GM21576 (cell line): ENCODE results near the gene NAPG.
"Not testable (repeated sequence)": the region's sequence is repeated elsewhere in the genome, so short reads cannot be mapped to it uniquely, and the experiment has no call there.

Experiments used
- ATAC-seq: cut with Tn5 transposase; IDR thresholded peaks from one replicate; pipeline ENCODE4 v1.9.1; 2021; ENCODE audit warnings: mild to moderate bottlenecking, moderate library complexity; ENCODE audit not compliant: unreplicated experiment

The NAPG gene

DNA sequence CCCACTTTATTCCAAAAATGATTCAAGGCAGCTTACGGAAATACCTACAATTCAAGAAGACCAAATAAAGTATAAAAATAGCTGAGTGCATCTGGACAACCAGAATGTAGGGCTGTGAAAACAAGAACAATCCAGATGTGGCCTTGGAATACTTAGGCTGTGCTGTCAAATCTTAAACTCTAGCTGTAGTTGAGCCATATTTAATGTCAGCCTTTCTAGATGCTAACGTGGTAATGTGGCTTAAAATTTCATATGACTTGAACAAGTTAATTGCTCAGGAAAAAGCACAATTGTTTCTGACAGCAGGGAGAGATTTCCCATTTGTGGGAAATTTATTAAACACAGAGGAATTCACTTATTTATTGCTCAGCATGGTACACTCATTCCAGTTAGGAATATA, 14.6 kb upstream of the NAPG start:
- ATAC-seq: no peak

DNA sequence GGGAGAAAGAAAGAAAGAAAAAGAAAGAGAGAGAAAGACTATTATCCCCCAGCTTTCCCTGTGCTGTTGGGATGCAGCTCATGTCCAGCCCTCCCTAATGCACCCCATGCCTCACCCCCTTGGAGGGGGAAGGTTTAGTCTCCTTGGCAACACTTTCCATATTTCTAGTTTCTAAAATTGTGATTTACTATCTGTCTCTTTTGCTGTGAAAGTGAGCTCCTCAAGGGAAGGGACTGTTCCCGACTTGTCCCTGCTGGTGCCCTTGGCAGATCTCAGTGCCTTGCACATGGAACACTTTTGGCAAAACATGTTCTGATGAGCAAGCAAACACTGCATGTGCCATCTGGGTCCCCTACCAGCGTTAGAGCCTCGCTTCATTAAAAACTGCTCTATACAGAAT, 11.7 kb upstream of the NAPG start:
- ATAC-seq: no peak

- no peak for ATAC-seq
These were observed 11.2 kb upstream of the NAPG start for GRCh38 chr18:10514601-10515000.

GRCh38 chr18:10515456-10515855, 10.4 kb upstream of the NAPG start:
- no peak for ATAC-seq

GRCh38 chr18:10516078-10516477, 9.7 kb upstream of the NAPG start:
- no peak for ATAC-seq

- no peak for ATAC-seq
These were observed 7.1 kb upstream of the NAPG start for GRCh38 chr18:10518595-10519255.

DNA sequence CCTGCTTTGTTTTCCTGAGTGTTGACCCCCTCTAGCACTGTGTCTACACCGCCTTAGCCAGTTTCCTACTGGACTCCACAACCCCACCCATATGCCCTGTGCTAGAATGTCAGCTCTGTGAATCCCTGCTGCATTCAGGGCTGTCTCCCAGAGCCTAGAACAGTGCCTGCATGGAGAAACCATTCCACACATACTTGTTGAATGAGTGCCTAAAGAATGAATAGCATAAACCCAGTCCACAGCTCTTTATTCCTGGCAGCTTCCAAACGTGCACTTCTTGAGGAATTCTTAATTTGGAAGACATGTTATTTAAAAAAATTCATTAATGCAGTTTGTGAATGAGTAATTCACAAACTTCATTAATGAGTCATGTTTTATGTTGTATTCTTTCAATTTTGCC, 6.5 kb upstream of the NAPG start:
- ATAC-seq: no peak

GRCh38 chr18:10519999-10520935, 5.6 kb upstream of the NAPG start:
- peak; percentile 73 for ATAC-seq

- ATAC-seq: no peak
These were observed 4.3 kb upstream of the NAPG start for GRCh38 chr18:10521566-10521965.

GRCh38 chr18:10522574-10522973, 3.3 kb upstream of the NAPG start:
- ATAC-seq: no peak

DNA sequence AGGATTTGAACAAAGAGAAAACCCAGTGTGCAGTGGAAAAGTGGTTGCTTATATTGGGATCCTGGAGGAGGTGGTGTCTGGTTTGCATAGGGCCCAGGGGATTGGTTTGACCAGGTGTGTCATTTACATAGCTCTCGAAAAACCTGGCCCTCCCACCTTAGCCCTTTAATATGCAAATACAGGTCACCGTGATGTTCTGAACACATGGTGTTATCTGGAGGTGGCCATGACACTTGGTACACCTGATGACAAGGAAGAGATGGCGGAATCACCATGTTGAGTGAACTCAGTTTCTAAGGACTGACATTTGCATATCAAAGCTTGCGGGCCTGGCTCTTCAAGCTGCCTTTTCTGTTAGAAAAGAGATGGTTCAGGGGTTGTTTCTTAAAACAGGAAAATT, 2.3 kb upstream of the NAPG start:
- no peak for ATAC-seq

DNA sequence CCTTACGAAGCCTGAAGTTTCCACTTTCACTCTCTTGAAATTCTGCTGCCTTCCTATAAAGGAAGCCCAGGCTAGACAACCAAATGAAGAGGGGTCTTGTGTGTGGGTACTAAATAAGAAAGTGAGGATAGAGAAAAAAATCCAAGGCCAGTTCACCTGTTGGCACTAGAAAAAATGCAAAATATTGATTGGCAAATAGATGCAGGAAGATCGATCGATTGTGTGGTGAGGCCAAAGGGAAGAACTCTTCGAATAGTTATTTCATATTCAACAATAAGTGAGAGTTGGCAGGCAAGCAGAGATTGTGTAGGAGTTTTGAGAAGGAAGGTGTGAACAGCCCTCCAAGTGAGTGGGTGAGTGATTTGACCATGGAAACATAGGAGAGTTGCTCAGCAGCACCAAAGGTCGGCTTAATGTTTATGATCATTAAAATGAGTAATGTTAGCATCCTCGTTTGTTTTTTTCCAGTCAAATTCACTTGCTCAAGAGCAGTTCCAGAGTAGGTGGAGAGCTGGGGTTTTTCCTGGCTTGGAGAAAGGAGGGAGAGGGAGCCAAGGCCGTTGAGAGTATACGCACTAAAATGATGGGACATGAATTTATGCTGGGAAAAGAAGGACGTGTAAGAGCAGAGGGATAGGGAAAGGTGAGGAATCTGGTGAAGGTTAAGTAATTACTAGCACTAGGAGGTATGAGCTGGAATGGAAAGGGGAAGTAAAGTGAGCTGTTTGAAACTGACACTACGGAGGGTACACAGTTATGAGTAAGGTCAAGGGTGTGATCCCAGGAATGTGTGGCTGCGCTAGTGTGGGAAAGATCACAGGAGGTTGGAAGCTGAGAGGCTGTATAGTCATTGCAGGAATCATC, 1.1 kb upstream of the NAPG start:
- no peak for ATAC-seq

DNA sequence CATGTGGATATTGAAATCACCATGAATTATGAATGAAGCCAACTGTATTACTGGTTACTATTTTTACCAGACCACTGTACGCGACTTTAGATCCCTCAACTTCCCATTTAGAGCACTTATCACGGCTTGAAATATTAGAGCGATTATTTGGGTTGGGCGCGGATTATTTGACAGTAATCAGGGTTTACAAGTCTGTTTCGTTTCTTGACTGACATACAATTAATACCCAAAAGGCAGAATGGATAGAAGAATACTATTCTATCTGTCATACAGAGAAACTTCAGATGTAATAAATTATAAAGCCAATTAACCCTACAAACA, 496 bp upstream of the NAPG start:
- ATAC-seq: no peak

- ATAC-seq: peak; percentile 5
These were observed 728 bp downstream of the NAPG start for GRCh38 chr18:10526561-10526949.

- ATAC-seq: no peak
These were observed 2.6 kb downstream of the NAPG start for GRCh38 chr18:10528439-10528838.

DNA sequence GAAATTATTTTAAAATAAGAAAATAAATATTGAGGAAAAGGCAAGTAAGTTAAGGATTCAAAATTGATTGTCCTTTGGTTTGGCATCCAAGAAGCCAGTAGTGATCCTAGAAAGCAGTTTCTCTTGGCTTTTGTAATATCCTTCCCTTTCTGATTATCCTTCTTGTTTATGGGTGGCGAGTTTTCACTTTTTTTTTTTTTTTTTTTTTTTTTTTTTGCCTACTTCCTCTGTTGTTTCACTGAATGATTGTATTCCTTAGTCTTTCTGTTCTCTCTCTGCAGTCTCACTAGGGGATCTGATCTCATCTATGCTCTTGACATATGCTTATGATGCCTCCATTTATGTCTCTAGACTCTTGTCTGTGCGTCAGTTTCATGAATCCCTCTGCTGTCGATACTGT, 4.2 kb downstream of the NAPG start:
- no peak for ATAC-seq

DNA sequence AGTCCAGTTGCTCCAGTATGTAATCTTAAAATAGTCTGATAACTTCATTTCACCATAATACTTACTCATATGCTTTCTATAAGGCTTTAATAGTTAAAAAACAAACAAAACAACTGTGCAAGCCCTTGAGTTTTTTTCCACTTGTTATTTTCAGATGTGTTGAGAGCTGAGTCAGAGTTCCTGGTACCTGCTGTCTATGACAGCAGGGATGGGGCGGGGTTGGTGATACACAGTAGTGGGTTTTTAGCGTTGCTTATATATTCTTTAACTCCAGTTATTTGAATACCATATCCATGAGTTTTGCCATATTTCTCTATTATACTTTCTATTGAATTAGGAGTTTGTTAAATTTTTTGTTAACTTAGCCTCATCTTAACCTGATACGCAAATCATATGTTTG, 5.0 kb downstream of the NAPG start:
- ATAC-seq: no peak

- ATAC-seq: no peak
These were observed 7.3 kb downstream of the NAPG start for GRCh38 chr18:10533111-10533510.

DNA sequence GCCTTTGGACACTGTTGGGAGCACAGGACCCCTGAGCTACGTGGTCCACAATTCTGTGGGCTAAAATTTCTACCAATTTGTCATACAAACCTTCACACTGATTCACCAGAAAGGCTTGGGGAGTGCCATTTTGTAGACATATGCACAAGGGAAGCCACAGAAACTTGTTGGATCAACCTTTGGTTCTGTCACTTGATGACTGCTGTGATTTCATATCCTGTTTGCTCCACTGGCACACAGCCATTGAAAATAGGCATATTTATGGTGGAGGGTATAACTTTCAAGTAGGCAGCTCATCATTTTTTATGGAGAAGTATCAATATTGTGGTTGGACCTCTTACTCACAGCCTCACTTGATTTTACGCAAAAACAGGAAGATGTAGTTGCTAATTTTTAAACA, 10.5 kb downstream of the NAPG start:
- no peak for ATAC-seq

GRCh38 chr18:10537765-10538164, 11.9 kb downstream of the NAPG start:
- ATAC-seq: no peak

- not testable (repeated sequence) for ATAC-seq
These were observed 13.3 kb downstream of the NAPG start for GRCh38 chr18:10539124-10539523.

DNA sequence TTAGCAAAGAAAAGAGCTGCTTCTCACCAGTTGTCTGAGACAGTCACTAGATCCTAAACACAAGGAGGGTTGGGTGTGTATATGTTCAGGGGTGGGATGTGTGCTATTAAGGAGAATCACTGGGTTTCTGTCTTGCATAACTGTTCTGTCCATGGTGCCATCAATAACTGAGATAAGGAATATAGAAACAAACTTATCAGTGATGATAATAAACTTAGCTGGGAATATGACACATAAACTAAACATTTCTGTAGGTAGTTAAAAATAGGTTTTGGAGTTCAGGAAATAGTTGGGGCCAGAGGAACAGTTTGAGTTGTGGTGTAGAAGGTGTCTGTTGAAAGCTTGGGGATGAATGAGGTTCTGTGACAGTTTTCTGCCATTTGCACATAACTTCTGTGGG, 17.4 kb downstream of the NAPG start:
- no peak for ATAC-seq
